ENCODE data around the gene FAM184B. TPM values are rescaled to one million over a fixed set of nuclear protein-coding genes. Genes with fewer than 3 reads are reported as not detected.

The FAM184B gene
- total and polyA plus RNA-seq, 2 experiments from 2014 or later: 0.11 to 0.49 TPM

- Mint-ChIP-seq H3K4me1 (peaks cover 14% of the 10 kb centered on the region), H3K27me3 (ENCODE audit: insufficient read depth, low read depth, poor library complexity) (peaks cover 2% of the 10 kb centered on the region), H3K9me3 (no peaks in the 10 kb centered on the region), H3K27ac (no peak overlapping the region), H3K36me3 (ENCODE audit: low read depth) (no peaks in the 10 kb centered on the region), H3K4me3 (no peak overlapping the region)
- Histone ChIP-seq H3K79me2 (replicated peaks; ENCODE audit: insufficient read depth) (no peaks in the 10 kb centered on the region), H3K4me3 (no peak overlapping the region), H4K20me1 (replicated peaks; ENCODE audit: insufficient read depth) (no peaks in the 10 kb centered on the region), H3K4me2 (no peak overlapping the region), H3F3A (replicated peaks; ENCODE audit: low read depth) (no peaks in the 10 kb centered on the region), H3K36me3 (ENCODE audit: insufficient read depth) (no peaks in the 10 kb centered on the region), H3K27ac (ENCODE audit: low read depth) (no peak overlapping the region), H3K27me3 (ENCODE audit: insufficient read depth) (no peaks in the 10 kb centered on the region), H3K9me2 (ENCODE audit: insufficient read depth) (no peaks in the 10 kb centered on the region; the same call in 1 of the 2 replicates), H2AFZ (no peak overlapping the region), H3K4me1 (ENCODE audit: insufficient read depth) (peaks cover 26% of the 10 kb centered on the region)
- TF ChIP-seq JUNB (IDR thresholded peaks at IDR 0.05; ENCODE audit: unreplicated experiment) (no peak), CREB1 (CRISPR knock-in tag; IDR thresholded peaks at IDR 0.05; ENCODE audit: low read depth) (no peak), ZNF462 (CRISPR knock-in tag; IDR thresholded peaks at IDR 0.05) (no peak), NANOG (IDR thresholded peaks at IDR 0.05; ENCODE audit: borderline replicate concordance) (no peak), POLR2AphosphoS5 (IDR thresholded peaks at IDR 0.05; ENCODE audit: low read depth) (no peak), ZNF331 (CRISPR knock-in tag; IDR thresholded peaks at IDR 0.05; ENCODE audit: low read depth) (no peak), REST (IDR thresholded peaks at IDR 0.05; ENCODE audit: unreplicated experiment) (no peak), EZH2phosphoT487 (IDR thresholded peaks at IDR 0.05; ENCODE audit: unreplicated experiment) (no peak), ZNF114 (CRISPR knock-in tag; IDR thresholded peaks at IDR 0.05) (no peak), ETS1 (IDR thresholded peaks at IDR 0.05) (no peak), CTCF (conservative IDR thresholded peaks at IDR 0.05; ENCODE audit: low read depth in 2 of 2) (no peak), STAT1 (IDR thresholded peaks at IDR 0.05; ENCODE audit: unreplicated experiment) (no peak), EZH2 (IDR thresholded peaks at IDR 0.05; ENCODE audit: low read depth, unreplicated experiment) (no peak)
- ATAC-seq (no peak), DNase-seq (ENCODE audit: low spot score) (no peak)
Measured at GRCh38 chr4:17715511-17715910, 65.9 kb downstream of the FAM184B start.

Data from GM23338 (cell line).